Measurements from ENCODE around the gene ARF6.

DNA sequence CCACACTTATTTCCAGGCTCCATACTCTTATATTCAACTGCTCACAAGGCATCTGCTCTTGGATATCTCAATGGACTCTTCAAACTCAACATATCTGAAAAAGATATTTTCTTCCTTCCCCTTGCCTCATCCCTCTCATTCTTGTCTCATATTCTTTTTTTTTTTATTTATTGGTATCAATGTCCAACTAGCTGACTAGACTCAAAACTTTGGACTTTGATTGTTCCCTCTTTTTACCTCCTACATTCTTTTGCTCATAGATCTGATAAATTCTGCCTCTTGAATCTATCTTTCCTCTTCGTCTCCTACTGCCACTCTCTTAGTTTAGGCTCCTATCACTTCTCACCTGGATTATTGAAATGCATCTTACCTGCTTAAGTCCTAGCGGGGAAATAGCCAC lies 25.8 kb downstream of the ARF6 start:
- TF ChIP-seq ZNF274 (IDR thresholded peaks at IDR 0.05; ENCODE audit: low read depth, low read length) (no peak), YY1 (IDR thresholded peaks at IDR 0.05; ENCODE audit: insufficient read depth, insufficient read length) (no peak), SUZ12 (IDR thresholded peaks at IDR 0.05; ENCODE audit: extremely low read depth, insufficient read depth, insufficient read length) (no peak)

Data from NT2/D1 (cell line).